ENCODE measurements around the gene ZFP30. TPM values are rescaled to one million over a fixed set of nuclear protein-coding genes. Genes with fewer than 3 reads are reported as not detected.

The ZFP30 gene
- total and polyA plus RNA-seq, 2 of the 13 experiments (the other 11 are each of a cell fraction or from before 2014, with no cell fraction given) = 3.4 to 19.2 TPM

DNA sequence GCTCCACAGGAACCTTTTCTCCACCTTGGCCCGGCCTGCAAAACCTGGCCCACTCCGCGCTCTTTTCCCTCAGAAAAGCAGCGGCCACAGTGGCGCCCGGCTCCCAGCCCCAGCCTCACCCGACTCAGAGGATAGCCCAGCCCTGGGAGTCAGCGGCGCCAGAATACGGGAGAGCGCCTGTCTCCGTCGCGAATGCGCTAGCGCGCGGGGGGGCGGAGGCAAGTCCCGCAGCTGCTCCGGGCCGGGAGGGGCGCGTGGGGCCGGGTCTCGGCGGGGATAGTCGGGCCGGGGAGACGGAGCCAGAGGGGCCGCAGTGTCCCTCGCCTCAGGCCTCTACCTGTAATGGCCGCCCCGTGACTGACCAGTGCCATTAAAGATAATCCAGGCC lies at the start of gene ZFP30 (continued):
- TF ChIP-seq TFDP1 (CRISPR knock-in tag; IDR thresholded peaks at IDR 0.05; ENCODE audit: borderline replicate concordance) = peak; percentile 64
- no peak for TF ChIP-seq TCF7L2 (IDR thresholded peaks at IDR 0.05; ENCODE audit: low read depth, low read length)
- TF ChIP-seq ZNF224 (CRISPR knock-in tag; IDR thresholded peaks at IDR 0.05) = no peak
- no peak for TF ChIP-seq ZNF430 (CRISPR knock-in tag; IDR thresholded peaks at IDR 0.05)
- no peak for TF ChIP-seq BCL3 (CRISPR knock-in tag; IDR thresholded peaks at IDR 0.05)
- TF ChIP-seq HNRNPUL1 (IDR thresholded peaks at IDR 0.05; ENCODE audit: low read depth, low read length) = no peak
- TF ChIP-seq ZNF704 (CRISPR knock-in tag; IDR thresholded peaks at IDR 0.05; ENCODE audit: borderline replicate concordance) = no peak
- no peak for TF ChIP-seq ZNF484 (CRISPR knock-in tag; IDR thresholded peaks at IDR 0.05; ENCODE audit: borderline replicate concordance, low read depth)
- peak in 1 of 2 experiments; percentile 42; a peak in 1 of 4 replicates for TF ChIP-seq KLF16 (CRISPR knock-in tag; IDR thresholded peaks at IDR 0.05)
- no peak; the same call in 1 of the 2 replicates for TF ChIP-seq ZBTB26 (CRISPR knock-in tag; IDR thresholded peaks at IDR 0.05; ENCODE audit: borderline replicate concordance)
- TF ChIP-seq MZF1 (CRISPR knock-in tag; IDR thresholded peaks at IDR 0.05; ENCODE audit: borderline replicate concordance) = no peak
- TF ChIP-seq ZNF234 (CRISPR knock-in tag; conservative IDR thresholded peaks at IDR 0.05) = no peak
- no peak for TF ChIP-seq MTA3 (CRISPR knock-in tag; IDR thresholded peaks at IDR 0.05)
- no peak; the same call in 1 of the 2 replicates for TF ChIP-seq ZC3H13 (CRISPR knock-in tag; IDR thresholded peaks at IDR 0.05)
- no peak for TF ChIP-seq ZFP36 (IDR thresholded peaks at IDR 0.05; ENCODE audit: borderline replicate concordance, low read depth, low read length, partially characterized antibody)
- TF ChIP-seq MXI1 (IDR thresholded peaks at IDR 0.05; ENCODE audit: borderline replicate concordance, low read depth, low read length) = peak; percentile 48; the same call in 1 of the 3 replicates
- TF ChIP-seq ZNF30 (CRISPR knock-in tag; IDR thresholded peaks at IDR 0.05) = peak; percentile 56; the same call in 1 of the 2 replicates
- no peak for TF ChIP-seq RORA (CRISPR knock-in tag; IDR thresholded peaks at IDR 0.05)
- TF ChIP-seq RXRB (CRISPR knock-in tag; IDR thresholded peaks at IDR 0.05; ENCODE audit: borderline replicate concordance) = no peak; the same call in 1 of the 2 replicates
- TF ChIP-seq U2AF2 (IDR thresholded peaks at IDR 0.05; ENCODE audit: low read depth, low read length) = no peak
- no peak for TF ChIP-seq ZNF749 (CRISPR knock-in tag; IDR thresholded peaks at IDR 0.05; ENCODE audit: borderline replicate concordance)
- TF ChIP-seq, protein P1, sequence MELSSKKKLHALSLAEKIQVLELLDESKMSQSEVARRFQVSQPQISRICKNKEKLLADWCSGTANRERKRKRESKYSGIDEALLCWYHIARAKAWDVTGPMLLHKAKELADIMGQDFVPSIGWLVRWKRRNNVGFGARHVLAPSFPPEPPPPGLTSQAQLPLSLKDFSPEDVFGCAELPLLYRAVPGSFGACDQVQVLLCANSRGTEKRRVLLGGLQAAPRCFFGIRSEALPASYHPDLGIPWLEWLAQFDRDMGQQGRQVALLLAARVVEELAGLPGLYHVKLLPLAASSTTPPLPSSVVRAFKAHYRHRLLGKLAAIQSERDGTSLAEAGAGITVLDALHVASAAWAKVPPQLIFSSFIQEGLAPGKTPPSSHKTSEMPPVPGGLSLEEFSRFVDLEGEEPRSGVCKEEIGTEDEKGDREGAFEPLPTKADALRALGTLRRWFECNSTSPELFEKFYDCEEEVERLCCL (CRISPR knock-in tag; IDR thresholded peaks at IDR 0.05; ENCODE audit: borderline replicate concordance) = peak; percentile 9; the same call in 1 of the 2 replicates
